SK-N-SH treated with all-trans-retinoic acid at 6 μM for 48 hours (cell line): Measurements from ENCODE around the gene GRPEL2.

Experiments
- GLIS3 ChIP-seq: fragments of 250-450 bp; sonication (Bioruptor Pico); IDR thresholded peaks from 2 replicates; pipeline ENCODE4 v1.5.0; 2020; ENCODE audit warnings: mild to moderate bottlenecking, moderate library complexity
- ZFP30 ChIP-seq: fragments of 450-650 bp; formaldehyde crosslinking; IDR thresholded peaks from 2 replicates; pipeline ENCODE4 v1.5.0; 2022; ENCODE audit warnings: mild to moderate bottlenecking, moderate library complexity

DNA sequence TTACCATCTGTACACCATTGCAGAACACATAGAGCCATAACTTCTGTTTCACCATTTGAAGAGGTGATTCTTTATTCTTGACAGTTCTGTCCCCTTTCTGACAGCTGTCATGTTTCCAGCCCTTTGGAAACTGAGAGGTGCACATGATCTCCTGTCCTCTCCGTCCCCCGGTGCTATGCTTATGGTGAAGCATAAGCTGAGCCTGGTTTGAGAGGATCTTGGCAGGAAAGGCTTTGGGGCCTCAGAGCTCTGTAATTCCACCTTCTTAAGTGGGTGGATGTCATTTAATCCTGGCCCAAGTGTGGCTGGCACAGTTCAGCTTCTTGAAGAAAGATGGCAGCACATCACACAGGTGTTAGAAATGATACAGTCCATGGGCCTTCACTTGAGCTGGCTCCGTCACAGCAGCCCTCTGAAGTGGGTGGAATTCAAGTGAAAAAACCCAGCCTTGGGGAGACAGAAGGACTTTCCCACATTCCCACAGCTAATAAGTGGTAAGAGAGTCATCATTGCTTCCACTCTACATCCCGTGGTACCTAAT is 30.7 kb upstream of the GRPEL2 start:
- TF ChIP-seq ZFP30 (CRISPR knock-in tag) (no peak), GLIS3 (CRISPR knock-in tag) (no peak)
